Globus pallidus (tissue), 1 donor: Measurements from ENCODE around the gene ADA.
A peak's percentile ranks its signal among the peaks of the same experiment; 100 is the strongest.

Source experiments
- DNase-seq: peaks from one replicate; pipeline ENCODE4 v3.0.0-alpha.2; 2015; ENCODE audit warnings: low spot score

Gene ADA

DNA sequence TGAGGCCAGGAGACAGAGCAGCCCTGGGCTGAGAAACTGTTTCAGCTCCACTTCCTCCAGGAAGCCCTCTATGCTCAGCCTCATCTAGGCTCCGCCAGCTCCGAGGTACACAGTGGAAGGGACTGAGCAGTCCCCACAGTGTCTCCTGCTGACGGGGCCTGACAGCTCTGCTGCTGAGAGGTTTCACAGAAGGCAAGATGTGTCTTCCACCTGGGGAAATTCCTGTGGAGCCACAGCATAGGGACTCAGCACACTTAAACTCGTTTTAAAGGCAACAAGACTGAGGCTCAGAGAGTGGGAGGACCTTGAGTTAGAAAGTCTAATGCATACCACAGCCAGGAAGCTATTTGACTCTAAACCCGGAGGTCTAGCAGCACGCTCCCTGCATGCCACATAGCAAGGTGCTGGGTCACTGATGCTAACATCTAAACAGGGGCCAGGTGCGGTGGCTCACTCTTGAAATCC, 6.8 kb downstream of the ADA start:
- DNase-seq, result no peak

DNA sequence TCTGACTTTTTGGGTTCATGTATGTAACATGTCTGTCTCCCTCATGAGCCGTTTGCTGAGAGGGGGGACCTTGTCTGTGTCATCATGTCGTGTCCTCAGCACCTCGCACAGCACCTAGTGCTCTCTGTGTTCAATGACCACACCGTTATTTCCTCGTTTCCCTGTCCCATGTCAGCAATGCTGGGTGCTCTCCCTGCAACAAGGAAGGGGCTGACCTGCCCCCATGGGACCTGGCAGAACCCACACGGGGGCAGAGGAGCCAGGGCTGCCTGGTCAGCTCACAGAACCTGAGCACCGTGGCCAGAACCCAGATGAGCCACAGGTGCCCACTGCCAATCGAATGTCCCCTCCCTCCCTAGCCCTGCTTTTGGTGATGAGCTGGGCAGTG, 7.3 kb downstream of the ADA start:
- no peak for DNase-seq

DNA sequence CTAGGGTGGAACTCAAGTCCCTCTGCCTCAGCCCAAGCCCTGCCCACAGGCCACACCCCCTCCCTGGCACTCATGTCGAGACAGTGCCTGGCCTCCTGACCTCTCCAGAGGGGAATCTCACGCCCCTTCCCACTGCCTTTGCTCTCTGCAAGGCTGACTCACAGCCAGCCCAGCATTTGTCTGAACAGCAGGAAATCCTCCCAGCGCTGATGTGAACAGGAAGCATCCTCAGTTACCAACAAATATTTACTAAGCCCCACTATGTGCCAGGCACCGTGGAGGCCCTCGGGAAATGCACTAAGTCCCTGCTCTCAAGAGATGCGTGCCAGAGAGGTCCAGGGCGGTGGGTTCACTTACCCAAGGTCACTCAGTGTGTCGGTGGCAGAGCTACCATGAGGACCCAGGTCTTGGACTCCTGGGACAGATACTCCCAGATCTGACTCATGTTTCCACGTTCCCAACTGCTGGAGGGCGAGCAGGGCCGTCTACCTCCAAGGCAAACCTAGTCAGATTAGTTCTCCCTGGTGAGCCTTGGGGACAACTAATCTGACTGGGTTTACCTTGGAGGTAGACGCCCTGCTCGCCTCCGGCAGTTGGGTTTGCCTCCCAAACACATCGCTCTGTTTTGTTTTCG, 7.8 kb downstream of the ADA start:
- no peak for DNase-seq

DNA sequence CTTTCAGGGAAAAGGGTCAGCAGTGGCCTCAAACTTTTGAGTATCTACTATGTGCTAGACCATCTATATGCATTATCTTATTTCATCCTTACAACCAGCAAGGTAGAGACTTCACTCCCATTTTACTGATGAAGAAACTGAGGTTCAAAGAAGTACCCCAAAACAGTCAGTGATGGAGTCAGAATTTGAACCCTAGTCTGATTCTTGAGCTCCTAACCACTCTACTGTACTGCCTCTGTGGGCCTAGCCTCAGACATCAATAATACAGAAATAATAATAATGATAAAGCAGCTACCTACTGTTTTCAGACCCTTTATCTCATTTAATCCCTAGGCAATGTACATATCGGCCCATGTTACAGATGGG, 8.4 kb downstream of the ADA start:
- no peak for DNase-seq

DNA sequence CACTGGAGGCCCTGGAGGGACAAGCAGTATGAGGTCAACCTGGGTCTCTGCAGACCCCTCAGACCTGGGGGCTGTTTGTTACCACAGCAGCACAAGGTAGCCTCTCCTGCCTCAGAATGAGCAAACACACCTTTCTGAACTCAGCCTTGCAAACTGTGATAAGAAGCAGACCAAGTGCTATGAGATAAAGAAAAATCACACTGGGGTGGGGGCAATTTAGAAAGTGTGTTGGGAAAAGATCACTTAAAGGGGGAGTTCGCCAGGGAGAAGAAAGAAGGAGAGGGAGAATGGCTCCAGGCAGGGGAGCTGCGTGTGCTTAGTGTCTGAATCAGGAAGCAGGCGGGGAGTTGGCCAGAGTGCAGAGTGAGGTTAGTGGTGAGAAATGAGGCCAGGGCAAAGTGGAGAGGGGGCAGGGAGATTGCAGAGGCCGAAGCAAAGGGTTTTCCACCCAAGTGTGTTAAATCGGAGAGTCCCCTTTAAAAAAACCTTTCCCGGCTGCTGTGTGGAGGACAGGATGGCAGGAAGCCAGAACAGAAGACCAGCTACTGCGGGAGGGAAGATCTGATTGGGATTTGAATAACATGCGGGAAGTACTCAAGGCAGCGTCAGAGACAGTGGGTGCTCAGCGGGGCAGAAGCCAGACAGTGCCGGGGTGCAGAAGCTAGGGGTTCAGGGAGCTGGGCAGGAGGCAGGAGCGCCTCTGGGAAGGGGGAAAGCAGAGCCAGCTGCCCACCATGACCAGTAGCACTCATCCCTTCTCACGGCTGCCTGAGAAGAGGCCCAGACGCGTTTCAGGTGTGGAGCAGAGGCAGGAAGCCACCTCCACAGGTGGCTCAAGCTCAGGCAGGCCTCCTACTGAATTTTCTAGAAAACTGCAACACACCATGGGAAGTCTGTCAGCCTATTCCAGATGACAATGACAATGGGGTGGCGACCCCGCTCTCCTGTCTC, 9.0 kb downstream of the ADA start:
- DNase-seq, result peak; percentile 70

DNA sequence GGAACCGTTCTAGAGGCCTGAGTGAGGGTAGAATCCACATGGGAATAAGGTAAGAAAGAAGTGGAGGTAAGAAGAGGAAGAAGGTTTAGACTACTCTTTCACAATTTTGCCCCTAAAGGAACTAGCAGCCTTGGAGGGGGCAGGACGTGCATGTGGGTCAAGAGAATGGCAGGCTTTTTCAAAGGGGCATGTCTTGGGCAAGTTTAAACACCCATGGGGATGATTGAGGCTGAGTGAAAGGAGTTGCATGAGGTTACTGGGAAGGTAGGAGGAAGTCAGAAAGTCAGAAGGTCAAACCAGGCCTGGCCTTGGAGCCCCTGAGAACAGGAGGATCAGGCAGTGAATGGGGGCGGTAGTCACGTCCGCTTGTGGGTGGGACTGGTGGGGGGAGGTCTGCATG, 10.2 kb downstream of the ADA start:
- no peak for DNase-seq

DNA sequence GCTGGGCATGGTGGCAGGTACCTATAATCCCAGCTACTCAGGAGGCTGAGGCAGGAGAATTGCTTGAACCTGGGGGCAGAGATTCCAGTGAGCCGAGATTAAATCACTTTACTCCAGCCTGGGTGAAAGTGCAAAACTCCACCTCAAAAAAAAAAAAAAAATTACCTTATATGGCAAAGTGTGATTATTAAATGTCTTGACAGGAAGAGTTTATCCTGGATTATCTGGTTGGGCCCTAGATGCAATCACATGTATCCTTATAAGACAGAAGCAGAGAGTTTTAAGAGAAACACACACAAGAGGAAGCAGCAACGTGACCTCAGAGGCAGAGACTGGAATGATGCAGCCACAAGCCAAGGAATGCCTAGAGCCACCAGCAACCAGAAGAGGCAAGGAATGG, 11.0 kb downstream of the ADA start:
- no peak for DNase-seq

DNA sequence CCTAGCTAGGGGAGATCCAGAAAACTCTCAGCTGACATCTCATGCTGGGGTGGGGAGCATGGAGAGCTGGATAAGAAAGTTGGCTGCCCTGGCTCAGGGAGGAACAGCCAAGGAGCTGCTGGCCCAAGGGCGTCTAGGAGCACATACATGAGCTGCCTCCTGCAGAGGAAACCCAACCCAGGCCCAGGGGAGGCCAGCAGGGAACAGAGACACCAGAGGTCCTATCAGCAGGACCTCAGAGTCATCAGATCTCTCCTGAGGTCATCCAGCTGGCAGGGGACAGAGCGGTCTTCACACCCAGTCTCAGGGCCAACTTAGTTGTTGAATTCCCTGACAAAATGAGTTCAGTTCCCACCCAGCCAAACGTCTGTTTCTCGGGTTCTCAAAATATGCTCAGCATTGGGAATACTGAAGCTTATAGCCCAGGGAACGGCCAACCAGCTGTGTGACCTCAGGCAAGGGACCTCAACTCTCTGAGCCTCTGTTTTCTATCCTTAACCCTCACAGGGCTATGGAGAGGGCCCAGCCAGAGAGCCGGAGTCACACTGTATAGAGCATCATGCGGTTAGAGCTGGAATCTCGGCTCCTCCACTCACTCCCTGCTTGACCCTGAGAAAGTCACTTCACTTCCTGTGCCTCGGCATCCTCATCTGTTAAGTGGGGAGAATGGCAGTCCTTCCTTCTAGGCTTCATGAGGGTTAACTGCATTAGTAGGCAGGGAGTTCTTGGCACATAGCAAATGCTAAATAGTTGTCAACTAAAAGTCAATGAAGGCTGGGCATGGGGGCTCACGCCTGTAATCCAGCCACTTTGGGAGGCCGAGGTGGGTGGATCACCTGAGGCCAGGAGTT, 13.8 kb downstream of the ADA start:
- no peak for DNase-seq

DNA sequence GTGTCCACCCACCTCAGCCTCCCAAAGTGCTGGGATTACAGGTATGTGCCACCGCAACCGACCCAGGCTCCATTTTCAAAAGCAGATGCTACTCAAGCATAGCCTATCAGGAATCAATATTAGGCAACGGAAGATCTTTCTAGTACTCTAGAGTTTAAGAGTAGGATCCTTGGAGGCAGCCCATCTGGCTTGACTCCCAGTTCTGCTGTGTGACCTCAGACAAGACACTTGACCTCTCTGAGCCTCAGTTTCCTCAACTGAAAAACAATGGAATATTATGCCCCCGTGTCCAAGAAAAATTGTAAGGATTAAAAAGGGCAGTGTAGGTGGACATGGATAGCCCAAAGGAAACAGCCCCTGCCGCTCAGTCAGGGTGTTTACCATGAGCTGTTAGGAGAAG, 14.5 kb downstream of the ADA start:
- DNase-seq, result no peak

DNA sequence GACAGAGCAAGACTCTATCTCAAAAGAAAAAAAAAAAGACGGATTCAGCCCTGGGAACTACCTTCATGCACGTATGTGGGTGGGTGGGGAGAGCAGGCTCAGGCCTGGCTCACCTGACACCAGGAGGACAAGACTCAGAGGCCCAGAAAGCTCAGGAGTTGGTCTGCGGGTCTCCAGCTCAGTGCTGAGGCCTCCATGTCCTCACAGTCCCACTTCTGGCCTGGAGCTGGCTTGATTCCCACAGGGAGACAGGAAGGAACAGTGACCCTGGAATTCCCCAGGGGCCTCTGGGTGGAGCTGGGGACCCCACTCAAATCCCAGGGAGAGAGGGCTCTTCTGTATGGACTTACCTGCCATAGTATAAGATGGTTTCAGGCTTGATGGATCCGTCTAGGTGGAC, 15.6 kb downstream of the ADA start:
- DNase-seq, result no peak

DNA sequence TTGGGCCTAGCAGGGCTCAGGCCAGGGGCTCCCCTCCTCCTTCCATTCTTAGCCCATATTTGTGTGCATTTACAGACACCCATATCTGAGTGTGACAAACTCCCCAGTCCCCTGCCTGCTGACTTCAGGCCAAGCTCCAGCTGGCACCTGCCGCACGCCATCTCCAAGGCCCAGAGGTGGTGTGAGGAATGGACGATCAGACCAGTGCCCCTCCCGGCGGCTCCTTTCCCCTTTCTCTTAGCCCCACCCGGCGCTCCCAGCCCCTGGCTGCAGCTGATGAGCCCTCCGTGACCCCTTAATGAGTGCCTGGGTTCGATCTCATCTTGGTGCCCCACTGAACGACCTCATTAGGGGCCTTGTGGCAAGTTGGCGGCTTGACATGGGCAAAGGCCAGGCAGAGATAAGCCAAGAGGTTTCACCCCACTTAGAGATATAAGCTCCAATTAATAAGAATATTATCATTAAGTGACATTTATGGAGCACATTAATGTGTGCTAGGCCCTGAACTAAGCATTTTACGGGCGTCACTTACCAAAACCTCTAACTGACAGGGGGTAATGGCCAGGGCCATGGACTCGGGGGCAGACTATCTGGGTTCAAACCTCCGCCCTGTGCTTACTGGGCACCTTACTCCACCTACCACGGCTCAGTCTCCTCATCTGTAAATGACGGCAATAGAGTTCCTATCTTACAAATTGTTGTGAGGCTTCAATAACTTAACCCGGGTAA, 17.5 kb downstream of the ADA start:
- DNase-seq, result no peak

DNA sequence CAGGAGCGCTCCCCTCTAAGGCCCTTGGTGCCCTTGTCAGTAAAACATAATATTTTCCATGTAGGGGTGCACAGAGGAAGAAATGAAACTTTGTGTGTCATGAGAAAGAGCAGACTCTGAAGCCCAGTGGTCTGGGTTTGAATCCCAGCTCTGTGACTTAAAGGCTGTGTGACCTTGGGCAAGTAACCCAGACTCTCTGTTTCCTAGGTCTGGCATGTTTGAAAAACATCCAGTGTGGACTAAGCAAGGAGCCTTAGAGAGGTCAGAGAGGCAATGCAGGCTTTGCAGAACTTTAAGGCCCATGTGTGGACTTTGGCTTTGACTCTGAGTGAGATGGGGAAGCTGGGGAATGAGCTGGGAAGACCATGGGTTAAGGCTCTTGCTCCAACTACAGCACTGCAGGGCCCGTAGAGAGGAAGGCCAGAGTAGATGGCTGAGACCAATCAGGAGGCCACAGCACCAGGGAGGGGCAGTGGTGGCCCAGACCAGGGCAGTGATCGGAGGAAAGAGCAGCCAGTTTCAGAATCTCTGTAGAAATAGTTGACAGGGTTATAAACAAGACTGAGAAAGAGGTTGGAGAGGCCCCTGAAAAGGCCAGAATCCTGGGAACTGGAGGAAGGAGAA, 18.2 kb downstream of the ADA start:
- DNase-seq, result no peak

DNA sequence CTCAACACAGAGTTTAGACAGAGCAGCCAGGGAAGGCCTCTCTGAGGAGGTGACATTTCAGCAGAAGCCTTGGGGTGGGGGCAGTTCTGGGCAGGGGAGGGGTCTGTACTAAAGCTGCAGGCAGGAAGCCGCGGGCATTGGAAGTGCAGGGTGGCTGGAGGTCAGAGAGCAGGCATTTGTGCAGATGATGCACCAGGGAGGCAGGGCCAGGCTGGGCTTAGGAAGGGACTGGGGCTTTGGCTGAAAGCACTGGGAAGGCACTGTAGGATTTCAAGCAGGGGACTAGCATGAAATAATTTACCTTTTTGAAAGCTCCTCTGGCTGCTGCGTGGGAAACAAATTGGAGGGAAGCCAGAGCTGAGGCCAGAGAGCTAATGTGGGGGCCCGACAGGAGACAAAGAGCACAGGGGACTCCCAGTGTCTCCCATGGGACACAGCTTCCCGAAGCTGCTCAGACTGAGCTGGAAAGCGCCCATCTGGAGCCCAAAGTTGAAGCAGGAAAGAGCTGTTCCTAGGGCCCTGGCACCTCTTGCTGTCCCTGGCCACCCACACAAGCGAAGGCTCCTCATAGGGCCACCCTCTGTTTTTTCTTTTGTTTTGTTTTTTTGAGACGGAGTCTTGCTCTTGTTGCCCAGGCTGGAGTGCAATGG, 19.3 kb downstream of the ADA start:
- no peak for DNase-seq

DNA sequence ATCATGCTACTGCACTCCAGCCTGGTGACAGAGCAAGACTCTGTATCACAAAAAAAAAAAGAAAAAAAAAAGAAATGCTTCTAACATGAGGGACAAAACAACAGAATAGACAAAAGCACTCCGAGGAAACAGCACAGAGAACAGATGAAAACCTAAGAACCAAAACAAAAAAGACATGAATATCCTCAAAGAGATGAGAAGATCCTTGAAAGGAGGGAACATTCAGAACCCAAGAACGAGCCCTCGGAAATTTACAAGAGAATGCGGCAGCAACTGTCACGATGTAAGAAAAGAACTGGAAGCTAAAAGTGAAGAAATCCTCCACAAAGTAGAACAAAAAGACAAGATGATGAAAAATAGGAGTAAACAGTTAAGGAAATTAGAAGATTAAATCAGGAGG, 21.2 kb downstream of the ADA start:
- DNase-seq, result no peak

DNA sequence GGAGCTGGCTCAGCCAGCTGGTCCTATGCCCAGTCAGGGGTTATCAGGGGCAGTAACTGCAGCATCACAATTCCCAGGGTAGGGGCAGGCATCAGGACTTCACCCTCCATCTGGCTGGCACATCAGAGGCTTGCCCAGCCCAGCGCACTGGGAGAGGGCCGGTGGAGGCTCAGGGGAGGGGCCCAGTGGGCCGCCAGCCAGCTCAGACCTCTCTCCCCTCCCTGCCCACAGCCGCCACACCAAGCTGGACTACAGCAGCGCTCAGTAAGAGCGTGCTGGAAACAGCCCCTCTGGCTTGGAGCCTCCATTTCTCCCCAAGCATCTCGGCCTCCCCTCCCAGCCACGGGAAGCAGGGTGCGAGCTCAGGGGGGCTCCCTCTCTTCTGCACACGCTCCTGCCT, 22.0 kb downstream of the ADA start:
- no peak for DNase-seq

DNA sequence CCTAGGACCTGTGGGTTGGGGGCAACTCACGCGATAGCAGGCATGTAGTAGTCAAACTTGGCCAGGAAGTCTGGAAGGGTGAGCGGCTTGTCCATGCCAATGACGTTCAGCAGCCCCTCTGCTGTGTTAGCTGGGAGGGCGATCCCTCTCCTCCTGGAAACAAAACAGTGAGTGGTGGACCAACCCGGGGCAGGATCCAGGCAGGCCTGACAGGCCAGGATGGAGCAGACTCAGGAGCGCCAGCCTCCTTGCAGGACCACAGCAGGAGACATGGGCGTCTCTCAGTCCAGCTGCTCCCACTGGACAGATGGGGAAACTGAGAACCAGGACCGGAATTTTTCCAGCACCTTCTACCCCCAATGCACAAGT, 22.5 kb downstream of the ADA start:
- no peak for DNase-seq

DNA sequence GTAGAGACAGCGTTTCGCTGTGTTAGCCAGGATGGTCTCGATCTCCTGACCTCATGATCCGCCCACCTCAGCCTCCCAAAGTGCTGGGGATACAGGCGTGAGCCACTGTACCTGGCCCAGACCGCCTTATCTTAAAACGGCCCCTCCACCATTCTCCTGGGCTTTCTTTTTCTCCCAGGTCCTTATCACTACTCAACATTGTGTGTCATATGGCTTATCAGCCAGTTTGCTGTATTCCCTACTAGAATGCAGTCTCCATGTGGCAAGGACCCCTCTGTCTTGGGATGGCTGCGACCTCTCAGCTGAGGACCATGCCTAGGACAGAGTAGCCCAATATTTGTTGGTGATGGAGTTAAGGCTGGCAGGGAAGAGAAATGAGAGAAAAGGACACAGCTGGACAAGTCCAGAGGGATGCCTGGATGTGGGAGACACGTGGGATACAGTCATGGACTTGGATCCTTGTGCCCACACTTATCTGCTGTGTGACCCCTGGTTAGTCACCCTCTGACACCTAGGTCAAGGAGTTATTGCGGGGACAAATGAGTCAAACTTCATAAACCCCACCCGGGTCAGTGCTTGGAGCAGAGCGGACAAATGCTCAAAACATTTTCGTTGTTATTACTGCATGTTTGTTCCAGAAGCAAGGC, 24.0 kb downstream of the ADA start:
- DNase-seq, result no peak

DNA sequence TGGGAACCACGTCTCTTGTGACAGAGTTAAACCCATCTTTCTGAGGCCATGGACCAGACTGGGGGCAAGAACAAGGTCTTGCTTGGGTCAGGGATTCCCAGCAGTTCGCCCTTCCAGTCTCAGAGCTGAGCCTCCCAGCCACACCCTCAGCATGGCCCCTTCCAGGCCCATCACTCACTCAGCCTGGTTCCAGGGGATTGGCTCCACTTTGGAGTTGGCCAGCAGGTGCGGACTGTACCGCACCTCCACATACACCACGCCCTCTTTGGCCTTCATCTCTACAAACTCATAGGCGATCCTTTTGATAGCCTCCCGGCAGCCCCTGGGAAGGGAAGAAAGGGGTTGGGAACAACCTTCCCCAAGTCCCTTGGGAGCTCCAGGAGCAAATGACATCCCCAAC, 25.2 kb downstream of the ADA start:
- no peak for DNase-seq

DNA sequence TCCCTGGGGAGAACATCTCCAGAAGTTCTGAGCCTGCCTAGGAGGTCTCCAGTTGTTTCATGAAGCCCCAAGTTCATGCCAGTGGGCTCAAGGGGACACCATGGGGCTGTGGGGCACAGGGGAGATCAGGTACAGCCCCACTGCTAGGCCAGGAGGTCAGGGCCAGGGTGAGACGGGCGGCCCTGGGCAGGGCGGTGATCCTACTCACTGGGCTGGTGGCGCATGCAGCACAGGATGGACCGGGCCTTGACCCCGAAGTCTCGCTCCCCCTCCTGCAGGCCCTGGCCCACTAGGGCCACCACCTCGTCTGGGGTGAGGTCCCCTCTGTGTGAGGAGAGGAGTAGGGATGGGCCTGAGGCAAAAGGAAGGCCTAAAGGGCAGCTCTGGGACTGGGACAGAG, 26.1 kb downstream of the ADA start:
- no peak for DNase-seq

DNA sequence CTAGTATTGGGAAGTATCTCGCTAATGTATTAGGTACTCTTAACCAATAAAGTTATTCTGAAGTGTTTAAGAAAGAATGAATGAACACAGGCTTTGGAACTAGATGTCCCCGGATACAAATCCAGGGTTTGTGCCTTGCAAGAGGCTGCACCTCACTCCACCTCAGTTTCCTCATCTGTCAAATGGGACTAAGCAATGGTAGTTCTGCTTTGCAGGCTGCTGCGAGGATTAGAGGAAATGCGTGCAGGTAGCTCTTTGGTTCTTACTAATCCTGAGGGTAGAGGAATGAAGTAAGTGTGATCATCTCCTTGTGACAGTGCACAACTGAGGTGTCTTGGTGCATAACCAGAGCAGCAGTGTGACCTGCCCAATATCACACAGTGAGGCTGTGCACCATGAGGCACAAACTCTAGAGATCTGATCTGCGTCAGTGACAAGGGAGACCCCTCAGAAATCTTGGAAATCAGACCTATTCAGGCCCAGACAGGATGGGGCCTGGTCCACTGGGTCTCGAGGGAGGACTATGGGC, 26.7 kb downstream of the ADA start:
- DNase-seq, result no peak
